ENCODE data around the gene CREG2. TPM values are rescaled to one million over a fixed set of nuclear protein-coding genes. Genes with fewer than 3 reads are reported as not detected.

CREG2 gene
- total and polyA plus RNA-seq, 10 donors, result 0.17 TPM; not detected in 9

DNA sequence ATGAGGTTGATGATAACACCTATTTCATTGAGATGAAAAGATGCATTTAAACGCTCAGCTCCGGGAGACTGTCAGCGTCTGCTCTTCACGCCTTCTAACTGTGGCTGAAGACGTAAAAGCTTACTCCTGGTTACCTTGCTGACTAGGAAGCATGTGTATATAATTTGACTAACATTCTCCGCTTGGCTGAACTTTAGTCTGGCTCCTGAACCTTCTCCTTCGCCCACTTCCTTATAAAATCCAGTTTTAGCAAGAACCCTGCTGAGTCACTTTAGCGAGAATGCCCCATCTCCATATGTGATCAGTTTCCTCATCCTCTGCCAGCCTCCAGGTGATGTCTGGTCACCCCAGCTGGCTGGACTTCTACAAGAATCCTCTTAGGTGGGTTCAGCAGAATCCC, 12.7 kb upstream of the CREG2 start:
- Histone ChIP-seq H3K4me3 (no peak overlapping the region), H3K27me3 (replicated peaks in 1 of 7) (peaks cover 0 to 34% (median 0%) of the 10 kb centered on the region in 7 donors), H3K4me1 (peaks cover 4 to 45% (median 28%) of the 10 kb centered on the region in 6 donors), H3K27ac (no peak overlapping the region), H3K9me3 (no peaks in the 10 kb centered on the region), H3K36me3 (no peaks in the 10 kb centered on the region)
- intact Hi-C loops (cut with DNase I; ENCODE audit: low total_unique reads), result no loop called here
- TF ChIP-seq, protein P1, sequence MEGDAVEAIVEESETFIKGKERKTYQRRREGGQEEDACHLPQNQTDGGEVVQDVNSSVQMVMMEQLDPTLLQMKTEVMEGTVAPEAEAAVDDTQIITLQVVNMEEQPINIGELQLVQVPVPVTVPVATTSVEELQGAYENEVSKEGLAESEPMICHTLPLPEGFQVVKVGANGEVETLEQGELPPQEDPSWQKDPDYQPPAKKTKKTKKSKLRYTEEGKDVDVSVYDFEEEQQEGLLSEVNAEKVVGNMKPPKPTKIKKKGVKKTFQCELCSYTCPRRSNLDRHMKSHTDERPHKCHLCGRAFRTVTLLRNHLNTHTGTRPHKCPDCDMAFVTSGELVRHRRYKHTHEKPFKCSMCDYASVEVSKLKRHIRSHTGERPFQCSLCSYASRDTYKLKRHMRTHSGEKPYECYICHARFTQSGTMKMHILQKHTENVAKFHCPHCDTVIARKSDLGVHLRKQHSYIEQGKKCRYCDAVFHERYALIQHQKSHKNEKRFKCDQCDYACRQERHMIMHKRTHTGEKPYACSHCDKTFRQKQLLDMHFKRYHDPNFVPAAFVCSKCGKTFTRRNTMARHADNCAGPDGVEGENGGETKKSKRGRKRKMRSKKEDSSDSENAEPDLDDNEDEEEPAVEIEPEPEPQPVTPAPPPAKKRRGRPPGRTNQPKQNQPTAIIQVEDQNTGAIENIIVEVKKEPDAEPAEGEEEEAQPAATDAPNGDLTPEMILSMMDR (IDR thresholded peaks at IDR 0.05 in 8 of 11, conservative IDR thresholded peaks at IDR 0.05 in 3 of 11), result no peak
- TF ChIP-seq POLR2A (IDR thresholded peaks at IDR 0.05) (no peak), POLR2AphosphoS5 (IDR thresholded peaks at IDR 0.05) (no peak)
- 52 to 63% (median 56%) methylated on average over 8 of the region's 8 CpGs for WGBS, 5 donors
- DNase-seq, result no peak

DNA sequence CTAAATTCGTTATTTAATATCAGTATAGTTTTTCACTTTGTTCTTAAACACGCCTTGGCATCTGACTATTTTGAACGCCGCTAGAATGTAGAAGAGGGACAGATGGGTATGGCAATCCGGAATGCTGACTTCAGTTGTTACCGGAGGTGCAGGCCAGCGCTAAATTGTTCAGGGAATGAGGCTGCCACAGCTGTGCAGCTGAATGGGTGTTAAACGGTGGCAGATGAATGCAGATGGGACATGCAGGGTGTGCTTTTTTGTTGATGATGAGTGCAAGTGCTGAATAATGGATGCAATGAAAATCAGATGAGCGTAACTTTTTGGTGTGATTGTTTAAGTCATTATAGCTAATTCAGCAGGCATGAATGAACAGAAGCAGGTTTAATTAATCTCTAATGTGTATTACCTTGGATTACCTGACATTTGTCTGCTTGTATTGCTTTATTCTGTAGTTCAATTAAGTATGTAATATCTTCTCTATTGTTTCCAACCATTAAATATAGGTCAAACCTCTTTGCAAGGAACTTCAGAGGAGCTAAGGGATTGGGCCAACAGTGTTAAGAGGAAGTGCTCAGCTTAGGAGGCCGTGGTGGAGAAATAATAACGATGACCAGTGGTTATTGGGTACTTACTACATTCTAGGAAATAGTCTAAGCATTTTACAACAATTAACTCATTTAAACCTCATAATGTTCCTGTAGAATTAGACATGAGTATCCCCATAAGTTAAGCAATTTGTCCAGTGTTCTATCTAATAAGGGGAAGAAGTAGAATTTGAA, 11.9 kb upstream of the CREG2 start:
- 81 to 85% (median 82%) methylated on average over 11 of the region's 11 CpGs for WGBS, 5 donors
- intact Hi-C loops (cut with DNase I; ENCODE audit: low total_unique reads), result no loop called here
- peaks cover 4 to 36% (median 23%) of the 10 kb centered on the region in 6 donors for H3K4me1 ChIP-seq
- peaks cover 0 to 34% (median 0%) of the 10 kb centered on the region in 7 donors for H3K27me3 ChIP-seq (replicated peaks in 1 of 7)
- no peaks in the 10 kb centered on the region for H3K36me3 ChIP-seq
- H3K27ac ChIP-seq, result no peak overlapping the region
- TF ChIP-seq, protein P1 (IDR thresholded peaks at IDR 0.05 in 8 of 11, conservative IDR thresholded peaks at IDR 0.05 in 3 of 11), result no peak
- TF ChIP-seq POLR2A (IDR thresholded peaks at IDR 0.05) (no peak), POLR2AphosphoS5 (IDR thresholded peaks at IDR 0.05) (no peak)
- DNase-seq, result no peak
- H3K9me3 ChIP-seq, result no peaks in the 10 kb centered on the region
- no peak overlapping the region for H3K4me3 ChIP-seq

GRCh38 chr2:101398116-101398821, 11.0 kb upstream of the CREG2 start:
- Histone ChIP-seq H3K4me1 (peaks cover 4 to 33% (median 23%) of the 10 kb centered on the region in 6 donors), H3K27ac (no peak overlapping the region), H3K36me3 (no peaks in the 10 kb centered on the region), H3K4me3 (no peak overlapping the region), H3K9me3 (no peaks in the 10 kb centered on the region), H3K27me3 (replicated peaks in 1 of 7) (peaks cover 0 to 34% (median 0%) of the 10 kb centered on the region in 7 donors)
- WGBS, 5 donors, result 62 to 87% (median 70%) methylated on average over 10 of the region's 10 CpGs
- no peak for DNase-seq
- TF ChIP-seq POLR2AphosphoS5 (IDR thresholded peaks at IDR 0.05) (no peak), POLR2A (IDR thresholded peaks at IDR 0.05) (no peak)
- TF ChIP-seq, protein P1 (IDR thresholded peaks at IDR 0.05 in 8 of 11, conservative IDR thresholded peaks at IDR 0.05 in 3 of 11), result no peak
- intact Hi-C loops (cut with DNase I; ENCODE audit: low total_unique reads), result no loop called here

- Histone ChIP-seq H3K4me1 (peaks cover 4 to 26% (median 20%) of the 10 kb centered on the region in 6 donors), H3K27me3 (replicated peaks in 1 of 7) (peaks cover 0 to 41% (median 0%) of the 10 kb centered on the region in 7 donors), H3K9me3 (no peaks in the 10 kb centered on the region), H3K36me3 (no peaks in the 10 kb centered on the region), H3K4me3 (no peak overlapping the region), H3K27ac (no peak overlapping the region)
- WGBS, 5 donors, result 79 to 88% (median 84%) methylated on average over 2 of the region's 2 CpGs
- intact Hi-C loops (cut with DNase I; ENCODE audit: low total_unique reads), result no loop called here
- DNase-seq, result no peak
- no peak for TF ChIP-seq POLR2AphosphoS5 (IDR thresholded peaks at IDR 0.05)
- TF ChIP-seq, protein P1 (IDR thresholded peaks at IDR 0.05 in 8 of 11, conservative IDR thresholded peaks at IDR 0.05 in 3 of 11), result no peak
- TF ChIP-seq POLR2A (IDR thresholded peaks at IDR 0.05), result no peak
Observed at GRCh38 chr2:101396316-101396717, 9.0 kb upstream of the CREG2 start.

Data from spleen (tissue), 11 donors.